Mucosa of gallbladder (tissue), 1 donor: ENCODE results near the gene CDR2L. TPM values are rescaled to one million over a fixed set of nuclear protein-coding genes. Genes with fewer than 3 reads are reported as not detected.
"Not testable (repeated sequence)": the region's sequence is repeated elsewhere in the genome, so short reads cannot be mapped to it uniquely, and the experiment has no call there.

Experiments used
- DNase-seq: peaks from one replicate; pipeline ENCODE4 v3.0.0-alpha.2; 2020; ENCODE audit warnings: low spot score
- total RNA-seq: library from RNA; stranded (reverse); gene quantifications from one replicate; pipeline ENCODE4 v1.2.1, GENCODE V29; 2021
- donor health status: DM: no; HTN: no; CAD: no.

Gene CDR2L
- total RNA-seq, 1 donor from 2014 or later: 83.8 TPM

GRCh38 chr17:75010683-75011400 lies 23.4 kb downstream of the CDR2L start:
- no peak for DNase-seq

GRCh38 chr17:75011401-75012095 lies 24.1 kb downstream of the CDR2L start:
- DNase-seq: peak; percentile 72

GRCh38 chr17:75012096-75012345 lies 24.6 kb downstream of the CDR2L start:
- no peak for DNase-seq

- peak; percentile 83 for DNase-seq
Measured at GRCh38 chr17:75012346-75013091, 25.1 kb downstream of the CDR2L start, which contains the start of gene MRPL58. MRPL58 (plus strand) TSS chr17:75012670; CDS start chr17:75012687, 17 bp downstream.

GRCh38 chr17:75013092-75013559 lies 25.7 kb downstream of the CDR2L start:
- DNase-seq: no peak

GRCh38 chr17:75019146-75019545 lies 31.7 kb downstream of the CDR2L start:
- no peak for DNase-seq

- no peak for DNase-seq
Measured at GRCh38 chr17:75019710-75020109, 32.3 kb downstream of the CDR2L start.

- DNase-seq: no peak
Measured at GRCh38 chr17:75020331-75021110, 33.1 kb downstream of the CDR2L start.

GRCh38 chr17:75024686-75025397 lies 37.4 kb downstream of the CDR2L start:
- DNase-seq: no peak

- not testable (repeated sequence) for DNase-seq
Measured at GRCh38 chr17:75025398-75025734, 37.9 kb downstream of the CDR2L start.

- DNase-seq: not testable (repeated sequence)
Measured at GRCh38 chr17:75026650-75027049, 39.2 kb downstream of the CDR2L start.

GRCh38 chr17:75030161-75030560 lies 42.7 kb downstream of the CDR2L start:
- DNase-seq: no peak

- peak; percentile 72 for DNase-seq
Measured at GRCh38 chr17:75031972-75032719, 44.7 kb downstream of the CDR2L start.

GRCh38 chr17:75032720-75033280 lies 45.4 kb downstream of the CDR2L start:
- peak; percentile 30 for DNase-seq

- DNase-seq: peak; percentile 96
Measured at GRCh38 chr17:75033346-75034235, 46.2 kb downstream of the CDR2L start.

- DNase-seq: peak; percentile 91
Measured at GRCh38 chr17:75034236-75034908, 46.9 kb downstream of the CDR2L start.

- peak; percentile 73 for DNase-seq
Measured at GRCh38 chr17:75036643-75037268, 49.3 kb downstream of the CDR2L start.

- no peak for DNase-seq
Measured at GRCh38 chr17:75039238-75039637, 51.8 kb downstream of the CDR2L start.
